Nephron (organoid): ENCODE measurements around the gene ALDH1L2.

Source experiments
- H3K27ac Mint-ChIP-seq, 3 experiments: 2 replicates each; pipeline ENCODE4 v1.8.0; 2020; ENCODE audit warnings: mixed read lengths in 3 of 3, mild to moderate bottlenecking in 2 of 3, moderate library complexity in 1 of 3
- H3K27me3 Mint-ChIP-seq: 2 replicates; pipeline ENCODE4 v1.8.0; 2021; ENCODE audit warnings: low read depth, mild to moderate bottlenecking, moderate library complexity, mixed read lengths
- H3K36me3 Mint-ChIP-seq: 2 replicates; pipeline ENCODE4 v1.8.0; 2020; ENCODE audit warnings: low read depth, mixed read lengths
- H3K4me1 Mint-ChIP-seq: 2 replicates; pipeline ENCODE4 v1.8.0; 2020; ENCODE audit warnings: mixed read lengths
- H3K4me3 Mint-ChIP-seq, 3 experiments: 2 replicates each; pipeline ENCODE4 v1.8.0; 2020; ENCODE audit warnings: mild to moderate bottlenecking in 3 of 3, mixed read lengths in 3 of 3, moderate library complexity in 2 of 3
- H3K9me3 Mint-ChIP-seq: 2 replicates; pipeline ENCODE4 v1.8.0; 2020; ENCODE audit warnings: mixed read lengths
- CTCF ChIP-seq, 3 experiments: fragments of 200-600 bp; sonication (generic); IDR thresholded peaks; one replicate each; pipeline ENCODE4 v1.5.0; 2021; ENCODE audit warnings: antibody characterized with exemption in 3 of 3; ENCODE audit not compliant: unreplicated experiment in 3 of 3

ALDH1L2 gene

GRCh38 chr12:105084251-105085250 is at the start of gene ALDH1L2:
Gene ALDH1L2 (minus strand): TSS chr12:105084458. CDS start chr12:105084436, 22 bp downstream.
- H3K9me3 Mint-ChIP-seq = peaks cover 8% of the 10 kb centered on the region
- peaks cover 29% of the 10 kb centered on the region for H3K27me3 Mint-ChIP-seq
- no peak for TF ChIP-seq CTCF (IDR thresholded peaks at IDR 0.05; ENCODE audit: unreplicated experiment in 3 of 3)
- H3K4me3 Mint-ChIP-seq = peak within 1 kb of the TSS; percentile 79 to 90 (median 88)
- no peaks in the 10 kb centered on the region for H3K36me3 Mint-ChIP-seq
- H3K27ac Mint-ChIP-seq = peak within 1 kb of the TSS in 2 of 3 experiments; percentile 3 to 58
- H3K4me1 Mint-ChIP-seq = peaks cover 8% of the 10 kb centered on the region

GRCh38 chr12:105120551-105120950 is 36.3 kb upstream of the ALDH1L2 start:
- no peaks in the 10 kb centered on the region for H3K27me3 Mint-ChIP-seq
- TF ChIP-seq CTCF (IDR thresholded peaks at IDR 0.05; ENCODE audit: unreplicated experiment in 3 of 3) = no peak
- no peaks in the 10 kb centered on the region for H3K4me1 Mint-ChIP-seq
- no peaks in the 10 kb centered on the region for H3K9me3 Mint-ChIP-seq
- H3K4me3 Mint-ChIP-seq = no peak overlapping the region
- H3K27ac Mint-ChIP-seq = no peak overlapping the region
- peaks cover 66% of the 10 kb centered on the region for H3K36me3 Mint-ChIP-seq

GRCh38 chr12:105116969-105117368 is 32.7 kb upstream of the ALDH1L2 start:
- no peaks in the 10 kb centered on the region for H3K27me3 Mint-ChIP-seq
- peaks cover 82% of the 10 kb centered on the region for H3K36me3 Mint-ChIP-seq
- TF ChIP-seq CTCF (IDR thresholded peaks at IDR 0.05; ENCODE audit: unreplicated experiment in 3 of 3) = no peak
- peaks cover 2% of the 10 kb centered on the region for H3K4me1 Mint-ChIP-seq
- no peak overlapping the region for H3K4me3 Mint-ChIP-seq
- no peak overlapping the region for H3K27ac Mint-ChIP-seq
- H3K9me3 Mint-ChIP-seq = no peaks in the 10 kb centered on the region

GRCh38 chr12:105113094-105113493 is 28.8 kb upstream of the ALDH1L2 start:
- Mint-ChIP-seq H3K36me3 (peaks cover 57% of the 10 kb centered on the region), H3K9me3 (no peaks in the 10 kb centered on the region), H3K4me3 (no peak overlapping the region), H3K27me3 (no peaks in the 10 kb centered on the region), H3K27ac (peak overlapping the region in 1 of 3 experiments; percentile 24), H3K4me1 (peaks cover 24% of the 10 kb centered on the region)
- TF ChIP-seq CTCF (IDR thresholded peaks at IDR 0.05; ENCODE audit: unreplicated experiment in 3 of 3) = no peak

- Mint-ChIP-seq H3K4me3 (peak overlapping the region; percentile 4 to 25 (median 19)), H3K4me1 (peaks cover 33% of the 10 kb centered on the region), H3K9me3 (no peaks in the 10 kb centered on the region), H3K27ac (peak overlapping the region in 1 of 3 experiments; percentile 38), H3K27me3 (no peaks in the 10 kb centered on the region), H3K36me3 (peaks cover 37% of the 10 kb centered on the region)
- no peak for TF ChIP-seq CTCF (IDR thresholded peaks at IDR 0.05; ENCODE audit: unreplicated experiment in 3 of 3)
Observed at GRCh38 chr12:105110851-105111250, 26.6 kb upstream of the ALDH1L2 start.
